SKM-1 (cell line): Measurements from ENCODE around the gene KCNJ18.
"Not testable (repeated sequence)": the region's sequence is repeated elsewhere in the genome, so short reads cannot be mapped to it uniquely, and the experiment has no call there.

Experiments
- DNase-seq: peaks from one replicate; lab custom pipeline; 2025; ENCODE audit not compliant: unreplicated experiment; lab: John Stamatoyannopoulos, UW

The KCNJ18 gene

GRCh38 chr17:21670361-21671155 lies 21.8 kb upstream of the KCNJ18 start:
- not testable (repeated sequence) for DNase-seq

- DNase-seq = not testable (repeated sequence)
These were observed 20.9 kb upstream of the KCNJ18 start for GRCh38 chr17:21671437-21671836.

GRCh38 chr17:21671871-21672270 lies 20.5 kb upstream of the KCNJ18 start:
- DNase-seq = not testable (repeated sequence)

GRCh38 chr17:21673451-21674241 lies 18.7 kb upstream of the KCNJ18 start:
- DNase-seq = not testable (repeated sequence)

GRCh38 chr17:21674242-21674731 lies 18.0 kb upstream of the KCNJ18 start:
- no peak for DNase-seq

GRCh38 chr17:21674891-21675738 lies 17.2 kb upstream of the KCNJ18 start:
- not testable (repeated sequence) for DNase-seq

GRCh38 chr17:21675739-21676130 lies 16.6 kb upstream of the KCNJ18 start:
- not testable (repeated sequence) for DNase-seq

- no peak for DNase-seq
These were observed 15.8 kb upstream of the KCNJ18 start for GRCh38 chr17:21676281-21677111.

GRCh38 chr17:21677126-21677910 lies 15.0 kb upstream of the KCNJ18 start:
- DNase-seq = no peak

GRCh38 chr17:21677911-21678310 lies 14.4 kb upstream of the KCNJ18 start:
- no peak for DNase-seq

- no peak for DNase-seq
These were observed 13.8 kb upstream of the KCNJ18 start for GRCh38 chr17:21678393-21679081.

- no peak for DNase-seq
These were observed 12.8 kb upstream of the KCNJ18 start for GRCh38 chr17:21679256-21680146.

GRCh38 chr17:21680366-21680765 lies 12.0 kb upstream of the KCNJ18 start:
- no peak for DNase-seq

- DNase-seq = not testable (repeated sequence)
These were observed 11.4 kb upstream of the KCNJ18 start for GRCh38 chr17:21680850-21681351.

- not testable (repeated sequence) for DNase-seq
These were observed 10.7 kb upstream of the KCNJ18 start for GRCh38 chr17:21681576-21681975.

- DNase-seq = not testable (repeated sequence)
These were observed 10.2 kb upstream of the KCNJ18 start for GRCh38 chr17:21682130-21682529.

GRCh38 chr17:21683142-21683712 lies 9.1 kb upstream of the KCNJ18 start:
- not testable (repeated sequence) for DNase-seq
